Smooth muscle cell (in vitro differentiated cells): ENCODE data around the gene UBR1. TPM values are rescaled to one million over a fixed set of nuclear protein-coding genes. Genes with fewer than 3 reads are reported as not detected.

Experiments
- DNase-seq: peaks from one replicate; lab custom pipeline; 2025; ENCODE audit not compliant: unreplicated experiment; lab: John Stamatoyannopoulos, UW
- H2AFZ ChIP-seq: fragments of 200-600 bp; sonication (generic); 2 replicates; pipeline ENCODE4 v1.6.0; 2016; ENCODE audit warnings: antibody characterized with exemption, low read depth, mild to moderate bottlenecking
- H3F3A ChIP-seq: fragments of 200-600 bp; sonication (generic); 2 replicates; pipeline ENCODE4 v1.6.0; 2017; ENCODE audit warnings: antibody characterized with exemption, low read depth
- H3K27ac ChIP-seq: fragments of 200-600 bp; sonication (generic); 2 replicates; pipeline ENCODE4 v1.5.1; 2016; ENCODE audit warnings: low read depth, mild to moderate bottlenecking
- H3K27me3 ChIP-seq: fragments of 200-600 bp; sonication (generic); 2 replicates; pipeline ENCODE4 v1.6.1; 2016; ENCODE audit warnings: low read depth, mild to moderate bottlenecking
- H3K36me3 ChIP-seq: fragments of 200-600 bp; sonication (generic); 2 replicates; pipeline ENCODE4 v1.5.1; 2016; ENCODE audit warnings: low read depth
- H3K4me1 ChIP-seq: fragments of 200-600 bp; sonication (generic); 2 replicates; pipeline ENCODE4 v1.5.1; 2016; ENCODE audit warnings: low read depth
- H3K4me2 ChIP-seq: fragments of 200-600 bp; sonication (generic); 2 replicates; pipeline ENCODE4 v1.6.0; 2016; ENCODE audit warnings: mild to moderate bottlenecking
- H3K4me3 ChIP-seq: fragments of 200-600 bp; sonication (generic); 2 replicates; pipeline ENCODE4 v1.5.1; 2016; ENCODE audit warnings: mild to moderate bottlenecking
- H3K79me2 ChIP-seq: fragments of 200-600 bp; sonication (generic); 2 replicates; pipeline ENCODE4 v1.6.0; 2016; ENCODE audit warnings: low read depth, mild to moderate bottlenecking
- H3K9ac ChIP-seq: fragments of 200-600 bp; sonication (generic); 2 replicates; pipeline ENCODE4 v1.6.0; 2016; ENCODE audit warnings: low read depth
- H3K9me3 ChIP-seq: fragments of 200-600 bp; sonication (generic); replicated peaks from 2 replicates; pipeline ENCODE4 v1.5.1; 2016; ENCODE audit warnings: low read depth
- H4K20me1 ChIP-seq: fragments of 200-600 bp; sonication (generic); 2 replicates; pipeline ENCODE4 v1.6.0; 2016; ENCODE audit warnings: low read depth
- CTCF ChIP-seq: fragments of 200-600 bp; sonication (generic); IDR thresholded peaks from 2 replicates; pipeline ENCODE4 v1.5.1; 2017; ENCODE audit warnings: borderline replicate concordance, mild to moderate bottlenecking, antibody characterized with exemption; ENCODE audit not compliant: insufficient read depth, poor library complexity, severe bottlenecking
- WGBS: methylation state at CpG from one replicate; pipeline ENCODE4 v1.1.7; 2016; ENCODE audit warnings: low lambda C conversion rate; 5-methylcytosine and 5-hydroxymethylcytosine counted together
- polyA plus RNA-seq: library from polyadenylated mRNA; unstranded; fragments of >200 nt; fragmentation: Nextera tagmentation; extraction: Ambion mirVana; gene quantifications from 2 replicates; pipeline ENCODE4 v1.2.1, GENCODE V29; 2016
- total RNA-seq: library from RNA; depleted of rRNA; stranded (reverse); fragments of >200 nt; gene quantifications from 2 replicates; pipeline ENCODE4 v1.2.3, GENCODE V29; 2014

UBR1 gene
- total and polyA plus RNA-seq, 2 experiments from 2014 or later = 8.7 to 24.0 TPM

DNA sequence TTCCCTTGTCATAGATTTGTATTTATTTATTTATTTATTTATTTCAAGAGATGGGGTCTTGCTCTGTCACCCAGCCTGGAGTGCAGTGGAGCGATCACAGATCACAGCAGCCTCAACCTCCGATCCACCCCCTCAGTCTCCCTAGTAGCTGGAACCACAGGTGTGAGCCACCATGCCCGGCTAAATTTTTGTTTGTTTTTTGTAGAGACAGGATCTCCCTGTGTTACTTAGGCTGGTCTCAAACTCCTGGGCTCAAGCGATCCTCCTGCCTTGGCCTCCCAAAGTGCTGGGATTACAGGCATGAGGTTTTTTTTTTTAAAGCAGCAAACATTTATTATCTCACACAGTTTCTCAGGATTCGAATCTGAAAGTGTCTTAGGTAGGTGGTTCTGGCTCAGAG lies 187.8 kb downstream of the UBR1 start:
- H3K79me2 ChIP-seq = peaks cover 39% of the 10 kb centered on the region
- no peak overlapping the region for H2AFZ ChIP-seq
- peaks cover 43% of the 10 kb centered on the region for H4K20me1 ChIP-seq
- TF ChIP-seq CTCF = no peak
- H3K9ac ChIP-seq = no peak overlapping the region
- H3K4me1 ChIP-seq = peaks cover 15% of the 10 kb centered on the region
- peaks cover 4% of the 10 kb centered on the region for H3F3A ChIP-seq
- DNase-seq = no peak
- 96% methylated on average over 5 of the region's 5 CpGs for WGBS
- no peaks in the 10 kb centered on the region for H3K9me3 ChIP-seq
- H3K36me3 ChIP-seq = no peaks in the 10 kb centered on the region
- no peak overlapping the region for H3K4me2 ChIP-seq
- H3K27me3 ChIP-seq = no peaks in the 10 kb centered on the region
- no peak overlapping the region for H3K27ac ChIP-seq
- no peak overlapping the region for H3K4me3 ChIP-seq

GRCh38 chr15:42915654-42916315 lies 190.1 kb downstream of the UBR1 start:
- Histone ChIP-seq H3K4me2 (no peak overlapping the region), H3K36me3 (no peaks in the 10 kb centered on the region), H4K20me1 (peaks cover 58% of the 10 kb centered on the region), H3K4me1 (peaks cover 15% of the 10 kb centered on the region), H3K79me2 (peaks cover 46% of the 10 kb centered on the region), H2AFZ (no peak overlapping the region), H3K27ac (no peak overlapping the region), H3K4me3 (no peak overlapping the region), H3K9ac (no peak overlapping the region), H3K9me3 (no peaks in the 10 kb centered on the region), H3F3A (peaks cover 4% of the 10 kb centered on the region), H3K27me3 (no peaks in the 10 kb centered on the region)
- no peak for DNase-seq
- WGBS = 88% methylated on average over 3 of the region's 3 CpGs
- no peak for TF ChIP-seq CTCF

GRCh38 chr15:42914728-42915497 lies 190.9 kb downstream of the UBR1 start:
- Histone ChIP-seq H3K4me2 (peak overlapping the region; percentile 55), H3K27ac (no peak overlapping the region), H3F3A (no peaks in the 10 kb centered on the region), H4K20me1 (peaks cover 63% of the 10 kb centered on the region), H3K4me3 (no peak overlapping the region), H3K36me3 (no peaks in the 10 kb centered on the region), H3K27me3 (no peaks in the 10 kb centered on the region), H3K9me3 (no peaks in the 10 kb centered on the region), H3K4me1 (peaks cover 15% of the 10 kb centered on the region), H3K9ac (no peak overlapping the region), H2AFZ (no peak overlapping the region), H3K79me2 (peaks cover 46% of the 10 kb centered on the region)
- WGBS = 76% methylated on average over 5 of the region's 5 CpGs
- no peak for DNase-seq
- TF ChIP-seq CTCF = no peak
